GM12878 (cell line): ENCODE measurements around the gene PES1.

Source experiments
- BCL3 ChIP-seq: IDR thresholded peaks from 2 replicates; pipeline ENCODE4 v1.6.1; 2011; ENCODE audit warnings: borderline replicate concordance, low read depth, mild to moderate bottlenecking, moderate library complexity, low read length; ENCODE audit not compliant: insufficient read depth, poor library complexity, severe bottlenecking
- CHD4 ChIP-seq: fragments of 200-600 bp; sonication (generic); IDR thresholded peaks from 2 replicates; pipeline ENCODE4 v1.6.1; 2016; ENCODE audit warnings: mild to moderate bottlenecking
- CTCF ChIP-seq, 3 experiments: IDR thresholded peaks in 2 of 3; conservative IDR thresholded peaks in 1 of 3; 2 replicates each; pipeline ENCODE4 v1.5.1; 2011; ENCODE audit warnings: low read depth in 3 of 3, low read length in 3 of 3, mild to moderate bottlenecking in 3 of 3, control low read depth in 2 of 3, moderate library complexity in 2 of 3, inconsistent platforms in 1 of 3, mixed read lengths in 1 of 3; ENCODE audit not compliant: control insufficient read depth in 2 of 3, insufficient read depth in 1 of 3; ENCODE audit errors: extremely low read depth in 1 of 3
- EP300 ChIP-seq, 2 experiments: fragments of 150-350 bp in 1 of 2; IDR thresholded peaks; 2 replicates each; pipeline ENCODE4 v1.6.1; 2011 to 2012; ENCODE audit warnings: low read depth in 2 of 2, low read length in 2 of 2, borderline replicate concordance in 1 of 2, improper control_type of control experiment in 1 of 2, inconsistent platforms in 1 of 2; ENCODE audit not compliant: control insufficient read depth in 1 of 2
- POLR2A ChIP-seq: IDR thresholded peaks from 2 replicates; pipeline ENCODE4 v1.6.1; 2011; ENCODE audit warnings: low read depth, mild to moderate bottlenecking, low read length
- POLR2AphosphoS5 ChIP-seq: IDR thresholded peaks from 2 replicates; pipeline ENCODE4 v1.6.1; 2011; ENCODE audit warnings: mild to moderate bottlenecking, low read length, inconsistent platforms
- RCOR1 ChIP-seq: conservative IDR thresholded peaks from 2 replicates; pipeline ENCODE4 v1.6.1; 2012; ENCODE audit warnings: low read depth, low read length, improper control_type of control experiment
- REST ChIP-seq: IDR thresholded peaks from 2 replicates; pipeline ENCODE4 v1.6.1; 2012; ENCODE audit warnings: mild to moderate bottlenecking, low read depth, low read length
- ZNF274 ChIP-seq: IDR thresholded peaks from one replicate; pipeline ENCODE4 v1.8.0; 2011; ENCODE audit not compliant: insufficient read length, insufficient read depth
- ZNF384 ChIP-seq: IDR thresholded peaks from 2 replicates; pipeline ENCODE4 v1.6.1; 2012; ENCODE audit warnings: low read depth, mild to moderate bottlenecking, low read length, improper control_type of control experiment, borderline replicate concordance
- ZNF622 ChIP-seq: fragments of 450-650 bp; IDR thresholded peaks from 2 replicates; pipeline ENCODE4 v1.6.1; 2017; ENCODE audit warnings: mild to moderate bottlenecking, inconsistent platforms

- TF ChIP-seq BCL3 (no peak), CTCF (IDR thresholded peaks at IDR 0.05 in 2 of 3, conservative IDR thresholded peaks at IDR 0.05 in 1 of 3; ENCODE audit: control insufficient read depth in 2 of 3, extremely low read depth in 1 of 3, insufficient read depth in 1 of 3, low read depth in 3 of 3, low read length in 3 of 3) (no peak), POLR2AphosphoS5 (no peak), POLR2A (no peak), RCOR1 (no peak), REST (no peak), ZNF384 (no peak), ZNF274 (no peak), ZNF622 (no peak), EP300 (IDR thresholded peaks at IDR 0.05; ENCODE audit: borderline replicate concordance in 1 of 2, control insufficient read depth in 1 of 2, low read depth in 2 of 2, low read length in 2 of 2) (no peak), CHD4 (no peak)
These were observed 52.3 kb downstream of the PES1 start for GRCh38 chr22:30539368-30539767.
